GM12864 (cell line): Measurements from ENCODE around the gene CHIC1.
"Not testable (repeated sequence)": the region's sequence is repeated elsewhere in the genome, so short reads cannot be mapped to it uniquely, and the experiment has no call there.

Source experiments
- DNase-seq: peaks from one replicate; pipeline ENCODE4 v3.0.0-alpha.2; 2011; ENCODE audit warnings: low read depth
- H3K4me3 ChIP-seq: 2 replicates; pipeline ENCODE4 v1.5.1; 2011; ENCODE audit warnings: mild to moderate bottlenecking, low read depth, low read length, control low read depth
- CTCF ChIP-seq: IDR thresholded peaks from 2 replicates; pipeline ENCODE4 v1.5.1; 2011; ENCODE audit warnings: low read depth, mild to moderate bottlenecking, moderate library complexity, low read length, control low read depth, inconsistent platforms; ENCODE audit errors: missing control alignments

CHIC1 gene

DNA sequence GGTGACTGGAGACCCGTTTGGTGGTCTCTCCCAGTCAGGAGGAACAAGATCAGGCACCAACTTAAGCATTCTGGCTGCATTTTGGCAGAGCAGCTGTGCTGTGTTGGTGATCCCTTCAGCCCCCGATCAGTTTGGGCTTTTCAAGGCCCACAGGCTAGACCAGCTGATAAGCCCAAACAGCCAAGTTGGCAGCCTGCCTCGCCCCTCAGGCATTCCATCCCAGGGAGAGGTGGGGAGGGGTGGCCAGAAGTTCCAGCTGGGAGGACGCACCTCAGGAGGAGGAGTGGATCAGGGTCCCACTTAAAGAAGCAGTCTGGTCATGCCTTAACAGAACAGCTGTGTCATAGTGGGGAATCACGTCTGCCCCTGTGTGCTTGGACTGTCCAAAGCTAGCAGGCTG lies 105.8 kb downstream of the CHIC1 start:
- H3K4me3 ChIP-seq, result no peak overlapping the region
- no peak for TF ChIP-seq CTCF
- no peak for DNase-seq

GRCh38 chrX:73681408-73681807 lies 118.4 kb downstream of the CHIC1 start:
- no peak for TF ChIP-seq CTCF
- H3K4me3 ChIP-seq, result no peak overlapping the region

GRCh38 chrX:73683236-73683859 lies 120.4 kb downstream of the CHIC1 start:
- no peak overlapping the region for H3K4me3 ChIP-seq
- DNase-seq, result no peak
- no peak for TF ChIP-seq CTCF

More at GRCh38 chrX:73681408-73681807, 118.4 kb downstream of the CHIC1 start:
- no peak for DNase-seq

DNA sequence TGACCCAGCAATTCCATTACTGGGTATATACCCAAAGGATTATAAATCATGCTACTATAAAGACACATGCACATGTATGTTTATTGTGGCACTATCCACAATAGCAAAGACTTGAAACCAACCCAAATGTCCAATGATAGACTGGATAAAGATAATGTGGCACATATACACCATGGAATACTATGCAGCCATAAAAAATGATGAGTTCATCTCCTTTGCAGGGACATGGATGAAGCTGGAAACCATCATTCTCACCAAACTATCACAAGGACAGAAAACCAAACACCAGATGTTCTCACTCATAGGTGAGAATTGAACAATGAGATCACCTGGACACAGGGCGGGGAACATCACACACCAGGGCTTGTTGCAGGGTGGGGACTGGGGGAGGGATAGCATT lies 144.0 kb downstream of the CHIC1 start:
- DNase-seq, H3K4me3 ChIP-seq: not testable (repeated sequence)

- no peak for DNase-seq
- H3K4me3 ChIP-seq, result no peak overlapping the region
- no peak for TF ChIP-seq CTCF
Observed at GRCh38 chrX:73728602-73729001, 165.6 kb downstream of the CHIC1 start.
